HG02943 (cell line): ENCODE data around the gene SHISAL2A.
"Not testable (repeated sequence)": the region's sequence is repeated elsewhere in the genome, so short reads cannot be mapped to it uniquely, and the experiment has no call there.

Experiments
- ATAC-seq: cut with Tn5 transposase; IDR thresholded peaks from one replicate; pipeline ENCODE4 v1.9.1; 2021; ENCODE audit warnings: mild to moderate bottlenecking, low read depth, moderate library complexity; ENCODE audit not compliant: unreplicated experiment

The SHISAL2A gene

DNA sequence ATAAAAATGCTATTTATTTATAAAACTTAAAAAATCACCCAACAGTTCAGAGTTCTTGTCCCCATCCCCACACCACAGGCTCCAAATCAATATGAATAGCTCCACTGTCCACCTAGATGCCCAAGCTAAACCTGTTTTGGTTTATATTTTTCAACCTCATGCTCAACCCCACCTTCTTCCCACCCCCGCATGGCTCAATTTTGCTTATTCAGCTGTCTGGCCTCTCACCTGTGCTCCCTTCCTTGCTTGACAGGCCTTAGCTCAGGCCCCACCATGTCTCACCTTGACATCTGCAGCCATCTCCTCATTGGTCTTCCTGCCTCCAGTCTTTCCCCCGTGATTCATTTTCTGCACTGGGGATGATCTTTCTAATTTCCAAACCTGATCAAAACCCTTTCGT lies 47.4 kb downstream of the SHISAL2A start:
- ATAC-seq, result no peak

DNA sequence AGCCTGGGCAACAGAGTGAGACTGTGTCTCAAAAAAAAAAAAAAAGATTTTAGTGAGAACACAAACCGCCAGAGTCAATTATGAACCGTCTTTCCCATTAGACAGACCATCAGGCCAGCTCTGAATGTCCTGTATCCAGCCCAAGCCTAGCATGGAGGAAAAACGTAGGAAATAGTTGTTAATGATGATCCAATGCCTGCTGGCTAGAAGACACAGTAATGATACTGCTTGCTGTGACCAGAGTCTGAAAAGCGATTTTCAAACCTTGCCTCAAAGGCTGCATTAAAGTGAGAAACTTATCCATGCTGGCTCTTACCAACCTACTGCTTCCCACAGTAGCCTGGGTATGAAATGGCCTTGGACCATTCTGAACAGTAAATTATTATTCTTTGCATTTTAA lies 48.2 kb downstream of the SHISAL2A start:
- ATAC-seq, result no peak

DNA sequence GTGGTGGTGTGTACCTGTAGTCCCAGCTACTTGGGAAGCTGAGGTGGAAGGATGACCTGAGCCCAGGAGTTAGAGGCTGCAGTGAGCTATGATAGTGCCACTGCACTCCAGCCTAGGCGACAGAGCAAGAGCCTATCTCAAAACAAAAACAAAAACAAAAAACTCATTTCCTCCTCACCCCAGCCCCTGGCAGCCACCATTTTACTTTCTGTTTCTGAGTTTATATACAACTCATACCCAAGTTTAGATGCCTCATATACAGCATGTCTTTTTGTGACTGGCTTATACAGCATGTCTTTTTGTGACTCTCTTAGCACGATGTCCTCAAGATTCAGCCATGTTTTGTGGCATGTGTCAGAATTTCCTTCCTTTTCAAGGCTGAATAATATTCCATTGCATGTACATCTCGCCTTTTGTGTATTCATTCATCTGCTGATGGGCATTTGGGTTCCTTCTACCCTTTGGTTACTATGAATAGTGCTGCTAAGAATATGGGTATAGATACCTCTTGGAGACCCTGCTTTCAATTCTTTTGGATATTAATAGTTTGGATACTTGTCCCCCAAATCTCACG lies 50.5 kb downstream of the SHISAL2A start:
- ATAC-seq, result no peak

DNA sequence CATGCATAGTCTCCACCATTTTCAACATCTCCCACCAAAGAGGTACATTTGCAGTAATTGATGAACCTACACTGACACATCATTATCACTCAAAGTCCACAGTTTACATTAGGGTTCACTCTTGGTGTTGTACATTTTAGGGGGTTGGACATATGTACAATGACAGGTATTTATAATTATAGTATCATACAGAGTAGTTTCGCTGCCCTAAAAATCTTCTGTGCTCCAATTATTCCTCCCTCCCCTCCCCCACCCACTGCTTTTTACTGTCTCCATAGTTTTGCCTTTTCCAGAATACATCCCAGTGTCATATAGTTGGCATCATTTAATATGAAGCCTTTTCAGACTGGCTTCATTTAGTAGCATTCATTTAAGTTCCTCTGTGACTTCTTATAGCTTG lies 51.6 kb downstream of the SHISAL2A start:
- no peak for ATAC-seq

DNA sequence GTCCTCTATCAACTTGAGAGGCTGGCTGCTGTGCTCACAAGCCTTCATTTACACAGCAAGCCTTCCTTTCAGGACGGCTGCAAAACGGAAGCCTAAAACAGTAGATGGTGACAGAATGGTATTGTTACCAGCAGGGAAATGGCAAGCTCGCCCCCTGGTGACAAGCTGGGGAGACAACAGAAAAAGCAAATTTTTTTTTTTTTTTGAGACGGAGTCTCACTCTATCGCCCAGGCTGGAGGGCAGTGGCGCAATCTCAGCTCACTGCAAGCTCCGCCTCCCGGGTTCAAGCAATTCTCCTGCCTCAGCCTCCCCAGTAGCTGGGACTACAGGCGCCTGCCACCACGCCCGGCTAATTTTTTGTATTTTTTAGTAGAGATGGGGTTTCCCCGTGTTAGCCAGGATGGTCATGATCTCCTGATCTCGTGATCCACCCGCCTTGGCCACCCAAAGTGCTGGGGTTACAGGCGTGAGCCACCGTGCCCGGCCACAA lies 53.3 kb downstream of the SHISAL2A start:
- peak; percentile 63 for ATAC-seq

DNA sequence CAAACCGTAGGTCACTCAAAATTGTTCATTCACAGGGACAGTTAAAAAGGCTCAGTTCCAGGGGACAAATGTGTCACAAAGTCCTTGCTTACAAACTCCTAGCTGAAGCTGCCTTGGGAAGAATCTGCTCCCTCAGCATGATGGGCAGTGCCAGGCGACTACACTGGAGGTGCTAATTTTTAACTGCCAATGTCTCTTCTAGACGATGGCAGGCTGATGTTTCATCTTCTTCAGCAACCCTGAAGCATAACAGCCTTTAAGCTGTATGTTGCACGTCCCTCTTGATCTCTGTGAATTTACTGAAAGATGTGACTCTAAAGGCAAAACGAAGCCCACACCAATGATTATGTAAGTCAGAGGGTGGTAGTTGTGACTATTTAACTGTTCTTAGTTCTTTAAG lies 53.9 kb downstream of the SHISAL2A start:
- no peak for ATAC-seq

DNA sequence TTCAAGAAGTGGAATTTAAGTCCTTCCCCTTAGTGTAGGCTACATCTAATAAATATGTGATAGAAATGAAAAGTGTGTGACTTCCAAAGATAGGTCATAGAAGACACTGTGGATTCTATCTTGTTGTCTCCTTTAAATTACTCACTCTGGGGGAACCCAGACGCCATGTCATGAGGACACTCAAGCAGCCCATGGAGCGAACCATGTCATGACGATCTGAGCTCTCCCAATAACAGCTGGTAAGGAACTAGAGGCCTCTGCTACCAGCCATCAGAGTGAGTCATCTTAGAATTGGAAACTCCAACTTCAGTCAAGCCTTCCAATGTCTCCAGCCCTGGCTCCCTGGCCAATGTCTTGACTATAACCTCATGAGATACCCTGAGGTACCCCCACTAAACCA lies 58.9 kb downstream of the SHISAL2A start:
- ATAC-seq, result no peak

DNA sequence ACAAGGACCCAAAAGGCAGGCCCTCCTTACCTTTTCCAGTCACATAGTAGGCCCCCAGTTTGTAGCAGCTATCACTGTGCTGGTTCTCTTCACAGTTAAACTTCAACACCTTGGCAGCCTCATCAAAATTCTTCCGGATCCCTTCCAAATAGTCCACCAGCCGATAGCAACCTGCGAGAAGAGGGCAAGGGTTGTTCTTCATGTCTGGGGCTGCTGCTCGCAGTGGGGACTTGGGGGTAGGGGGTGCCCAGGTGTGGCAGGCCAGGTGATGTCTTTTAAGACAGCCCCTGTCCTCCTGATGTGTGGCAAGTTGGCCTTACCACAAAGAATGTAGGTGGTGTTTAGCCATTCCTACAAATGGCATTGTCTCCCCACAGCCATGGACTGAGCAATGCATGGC lies 59.7 kb downstream of the SHISAL2A start:
- no peak for ATAC-seq

DNA sequence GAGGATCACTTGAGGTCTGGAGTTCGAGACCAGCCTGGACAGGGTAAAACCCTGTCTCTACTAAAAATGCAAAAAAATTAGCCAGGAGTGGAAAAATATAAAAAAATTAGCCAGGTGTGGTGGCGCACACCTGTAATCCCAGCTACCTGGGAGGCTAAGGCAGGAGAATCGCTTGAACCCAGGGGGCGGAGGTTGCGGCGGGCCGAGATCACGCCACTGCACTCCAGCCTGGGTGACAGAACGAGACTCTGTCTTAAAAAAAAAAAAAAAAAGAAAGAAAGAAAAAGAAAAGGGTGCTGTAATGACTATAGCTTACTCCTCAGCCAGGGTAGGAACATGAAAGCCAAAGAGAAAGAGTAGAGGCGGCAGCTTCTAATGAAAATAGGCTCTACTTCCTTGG lies 60.4 kb downstream of the SHISAL2A start:
- not testable (repeated sequence) for ATAC-seq

DNA sequence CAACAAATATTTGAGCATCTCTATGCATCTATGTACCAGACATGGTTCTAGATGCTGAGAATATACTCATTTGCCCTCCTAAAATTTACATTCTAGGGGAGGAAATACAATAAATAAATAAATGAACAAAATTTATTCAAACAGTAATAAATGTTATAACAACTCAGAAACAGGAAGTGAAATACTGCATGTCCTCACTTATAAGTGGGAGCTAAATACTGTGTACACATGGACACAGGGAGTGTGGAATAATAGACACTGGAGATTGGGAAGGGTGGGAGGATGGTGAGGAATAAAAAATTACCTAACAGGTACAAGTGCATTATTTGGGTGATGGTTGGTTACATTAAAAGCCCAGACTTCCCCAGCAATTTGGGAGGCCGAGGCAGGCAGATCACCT lies 60.9 kb downstream of the SHISAL2A start:
- no peak for ATAC-seq

DNA sequence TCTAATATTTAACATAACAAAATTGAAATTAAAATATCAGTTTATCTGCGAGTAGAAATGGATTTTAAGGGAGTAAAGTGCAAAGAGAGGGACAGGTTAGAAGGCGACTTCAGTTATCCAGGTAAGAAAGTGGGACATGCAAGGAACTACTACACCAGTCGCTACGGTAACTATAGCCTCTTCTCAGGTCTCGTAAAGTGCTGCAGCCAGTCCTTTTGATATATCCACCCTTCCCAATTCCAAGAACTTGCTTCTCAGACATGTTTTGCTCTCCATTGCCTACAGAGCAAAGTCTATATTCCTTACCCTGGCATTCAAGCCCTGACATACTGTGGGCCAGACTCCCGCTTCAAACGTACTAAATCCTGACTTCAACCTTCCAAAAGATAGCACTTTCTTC lies 62.7 kb downstream of the SHISAL2A start:
- no peak for ATAC-seq

DNA sequence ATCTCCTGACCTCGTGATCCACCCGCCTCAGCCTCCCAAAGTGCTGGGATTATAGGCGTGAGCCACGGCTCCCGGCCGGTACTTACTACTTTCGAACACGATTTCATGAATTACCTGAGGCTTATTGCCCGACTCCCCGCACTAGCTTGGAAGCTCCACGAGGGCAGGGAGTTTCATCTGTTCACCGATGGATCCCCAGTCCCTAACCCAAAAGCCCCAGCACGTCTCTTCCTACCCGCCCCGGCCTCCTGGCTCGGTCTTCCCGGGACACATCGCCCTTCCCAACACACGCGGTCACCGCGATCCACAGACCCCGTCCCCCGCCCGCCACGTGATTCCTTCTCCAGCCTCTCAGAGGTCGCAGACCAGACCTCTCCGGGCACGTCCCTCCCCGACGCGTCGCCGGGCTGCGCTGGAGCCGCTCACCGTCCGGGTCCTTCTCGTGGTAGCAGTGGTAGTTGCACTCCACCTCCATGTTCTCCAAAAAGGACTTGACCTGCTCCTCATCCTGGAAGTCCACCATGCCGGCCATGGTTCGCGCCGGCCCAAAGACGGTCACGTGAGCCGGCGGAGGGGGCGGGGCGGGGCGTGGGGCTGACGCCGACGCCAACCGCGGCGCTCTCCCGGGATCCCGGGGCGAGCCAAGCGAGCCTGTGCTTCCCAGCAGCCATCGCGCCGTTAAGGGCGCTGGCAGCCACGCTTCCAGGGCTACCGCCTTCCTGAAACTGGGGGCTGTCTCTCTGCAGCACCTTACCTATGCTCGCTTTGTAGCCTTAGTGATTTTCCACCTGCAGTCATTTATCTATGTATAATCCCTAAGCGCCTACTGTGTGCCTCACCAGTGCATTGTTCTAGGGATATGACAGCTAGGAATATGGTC lies 65.1 kb downstream of the SHISAL2A start, which contains the start of gene COA7:
Gene COA7 (minus strand): TSS at position 553 of the 880 bp plus-strand sequence. CDS start 21 bp downstream, at position 532.
- ATAC-seq, result no peak

DNA sequence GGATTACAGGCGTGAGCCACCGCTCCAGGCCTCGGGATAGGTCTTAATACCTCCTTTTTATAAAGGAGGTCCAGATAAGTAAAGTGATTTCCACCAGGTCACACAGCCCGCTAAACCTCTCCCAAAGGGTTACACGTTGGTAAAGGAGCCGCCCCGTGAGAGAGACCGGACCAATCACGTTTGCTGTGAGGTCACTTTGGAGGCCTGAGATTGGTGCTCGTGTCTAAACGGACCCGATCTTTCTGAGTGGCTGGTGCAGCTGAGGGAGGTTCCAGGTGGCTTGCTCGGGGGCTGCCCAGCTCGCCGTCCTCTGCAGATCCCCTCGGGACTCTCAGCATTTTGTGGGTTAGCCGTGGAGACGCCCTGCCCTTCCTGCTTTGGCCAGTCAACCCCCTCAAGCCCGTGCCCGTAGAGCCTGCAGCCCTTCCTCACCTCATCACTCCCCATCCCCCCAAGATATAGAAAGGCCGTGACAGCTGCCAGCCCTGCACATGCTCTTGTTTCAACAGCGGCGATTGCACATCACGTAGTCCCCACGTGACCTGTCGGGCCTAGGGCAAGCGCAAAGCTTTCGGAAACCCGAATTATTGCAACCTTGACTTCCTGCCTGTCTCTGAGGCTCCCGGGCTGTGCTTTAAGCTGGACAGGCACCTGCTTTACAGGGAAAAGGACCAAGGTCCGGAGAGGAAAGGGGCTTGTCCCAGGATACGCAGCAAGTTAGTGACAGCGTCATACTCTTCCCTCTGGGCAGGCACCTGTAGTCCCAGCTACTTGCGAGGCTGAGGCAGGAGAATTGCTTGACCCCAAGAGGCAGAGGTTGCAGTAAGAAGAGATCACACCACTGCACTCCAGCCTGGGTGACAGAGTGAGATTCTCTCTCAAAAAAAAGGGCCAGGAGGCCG lies 70.2 kb downstream of the SHISAL2A start:
- ATAC-seq, result peak; percentile 90

DNA sequence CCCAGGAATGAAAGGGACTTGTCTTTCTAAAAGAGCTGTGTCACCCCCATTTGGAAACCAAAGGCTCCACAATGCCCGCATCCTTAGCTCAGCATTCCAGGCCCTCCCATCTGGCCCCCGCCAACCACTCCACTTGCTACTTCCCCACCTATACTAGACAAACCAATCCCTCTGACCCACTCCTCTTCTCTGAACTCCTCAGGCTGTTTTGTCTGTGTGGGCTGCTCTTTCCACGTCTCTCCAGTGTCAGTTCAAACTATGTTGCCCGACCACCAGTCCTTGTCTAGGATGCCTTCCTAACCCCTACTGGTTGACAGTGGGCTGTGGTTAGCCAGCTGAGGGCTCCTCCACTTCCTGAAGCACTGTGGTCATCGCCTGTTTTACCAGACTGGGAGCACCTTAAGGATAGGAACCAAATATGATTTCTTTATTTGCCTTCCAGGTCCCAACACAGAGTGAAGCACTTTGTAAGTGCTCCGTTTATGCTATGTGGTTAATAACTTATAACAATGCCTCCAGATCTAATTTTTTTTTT lies 73.2 kb downstream of the SHISAL2A start:
- ATAC-seq, result no peak
